KMS-11 (cell line): Measurements from ENCODE around the gene AKIRIN1.

Experiments used
- H2AFZ ChIP-seq: fragments of 200-600 bp; sonication (generic); 2 replicates; pipeline ENCODE4 v1.6.1; 2016; ENCODE audit warnings: antibody characterized with exemption, mixed run types, low read depth
- H3K27ac ChIP-seq: fragments of 200-600 bp; sonication (generic); 2 replicates; pipeline ENCODE4 v1.6.1; 2016; ENCODE audit warnings: mild to moderate bottlenecking, mixed run types
- H3K27me3 ChIP-seq: fragments of 200-600 bp; sonication (generic); 2 replicates; pipeline ENCODE4 v1.6.1; 2017; ENCODE audit warnings: mild to moderate bottlenecking, low read depth, mixed run types, moderate library complexity; ENCODE audit not compliant: insufficient read depth
- H3K36me3 ChIP-seq: fragments of 200-600 bp; sonication (generic); 2 replicates; pipeline ENCODE4 v1.6.1; 2017; ENCODE audit warnings: mild to moderate bottlenecking, mixed run types; ENCODE audit not compliant: insufficient read depth
- H3K4me1 ChIP-seq: fragments of 200-600 bp; sonication (generic); 2 replicates; pipeline ENCODE4 v1.6.1; 2016; ENCODE audit warnings: mild to moderate bottlenecking, low read depth, mixed run types; ENCODE audit not compliant: poor library complexity, severe bottlenecking
- H3K4me2 ChIP-seq: fragments of 200-600 bp; sonication (generic); 2 replicates; pipeline ENCODE4 v1.7.0; 2016; ENCODE audit warnings: mild to moderate bottlenecking, mixed run types
- H3K4me3 ChIP-seq: fragments of 200-600 bp; sonication (generic); IDR thresholded peaks from 2 replicates; pipeline ENCODE4 v1.6.1; 2017; ENCODE audit warnings: low read depth, low read length, mixed read lengths; ENCODE audit not compliant: insufficient read depth
- H3K79me2 ChIP-seq: fragments of 200-600 bp; sonication (generic); 2 replicates; pipeline ENCODE4 v1.6.1; 2016; ENCODE audit warnings: low read depth, mixed run types; ENCODE audit not compliant: insufficient read depth
- H3K9ac ChIP-seq: fragments of 200-600 bp; sonication (generic); 2 replicates; pipeline ENCODE4 v1.6.1; 2016; ENCODE audit warnings: mild to moderate bottlenecking, mixed run types
- H4K20me1 ChIP-seq: fragments of 200-600 bp; sonication (generic); 2 replicates; pipeline ENCODE4 v1.6.1; 2016; ENCODE audit warnings: mild to moderate bottlenecking, mixed run types; ENCODE audit not compliant: insufficient read depth
- TF ChIP-seq, protein P1 (sequence below): fragments of 200-600 bp; sonication (generic); conservative IDR thresholded peaks from 2 replicates; pipeline ENCODE4 v1.6.1; 2017; ENCODE audit warnings: low read depth, mild to moderate bottlenecking, antibody characterized with exemption, low read length, moderate library complexity, mixed read lengths

AKIRIN1 gene

DNA sequence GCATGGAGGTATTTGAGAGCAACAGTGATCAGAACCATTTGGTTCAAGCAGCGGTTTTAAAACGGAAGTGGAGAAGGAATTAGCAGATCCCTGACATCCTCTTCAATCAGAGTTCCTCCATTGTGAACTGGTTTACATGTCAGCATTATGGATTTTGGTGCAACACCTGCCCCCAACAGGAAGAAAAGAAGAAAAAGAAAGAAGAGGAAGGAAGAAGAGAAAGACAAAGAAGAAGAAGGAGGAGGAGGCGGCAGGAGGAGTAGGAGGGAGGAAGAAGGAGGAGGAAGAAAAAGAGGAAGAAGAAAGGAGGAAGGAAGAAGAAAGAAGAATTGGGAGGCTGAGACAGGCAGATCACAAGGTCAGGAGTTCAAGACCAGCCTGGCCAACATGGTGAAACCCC lies 52.4 kb downstream of the AKIRIN1 start:
- Histone ChIP-seq H2AFZ (no peak overlapping the region), H3K9ac (no peak overlapping the region), H3K27ac (no peak overlapping the region), H3K79me2 (no peaks in the 10 kb centered on the region), H4K20me1 (no peaks in the 10 kb centered on the region), H3K4me3 (no peak overlapping the region), H3K4me1 (peaks cover 2% of the 10 kb centered on the region), H3K27me3 (no peaks in the 10 kb centered on the region), H3K36me3 (no peaks in the 10 kb centered on the region), H3K4me2 (no peak overlapping the region)
- TF ChIP-seq, protein P1, sequence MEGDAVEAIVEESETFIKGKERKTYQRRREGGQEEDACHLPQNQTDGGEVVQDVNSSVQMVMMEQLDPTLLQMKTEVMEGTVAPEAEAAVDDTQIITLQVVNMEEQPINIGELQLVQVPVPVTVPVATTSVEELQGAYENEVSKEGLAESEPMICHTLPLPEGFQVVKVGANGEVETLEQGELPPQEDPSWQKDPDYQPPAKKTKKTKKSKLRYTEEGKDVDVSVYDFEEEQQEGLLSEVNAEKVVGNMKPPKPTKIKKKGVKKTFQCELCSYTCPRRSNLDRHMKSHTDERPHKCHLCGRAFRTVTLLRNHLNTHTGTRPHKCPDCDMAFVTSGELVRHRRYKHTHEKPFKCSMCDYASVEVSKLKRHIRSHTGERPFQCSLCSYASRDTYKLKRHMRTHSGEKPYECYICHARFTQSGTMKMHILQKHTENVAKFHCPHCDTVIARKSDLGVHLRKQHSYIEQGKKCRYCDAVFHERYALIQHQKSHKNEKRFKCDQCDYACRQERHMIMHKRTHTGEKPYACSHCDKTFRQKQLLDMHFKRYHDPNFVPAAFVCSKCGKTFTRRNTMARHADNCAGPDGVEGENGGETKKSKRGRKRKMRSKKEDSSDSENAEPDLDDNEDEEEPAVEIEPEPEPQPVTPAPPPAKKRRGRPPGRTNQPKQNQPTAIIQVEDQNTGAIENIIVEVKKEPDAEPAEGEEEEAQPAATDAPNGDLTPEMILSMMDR, result no peak

DNA sequence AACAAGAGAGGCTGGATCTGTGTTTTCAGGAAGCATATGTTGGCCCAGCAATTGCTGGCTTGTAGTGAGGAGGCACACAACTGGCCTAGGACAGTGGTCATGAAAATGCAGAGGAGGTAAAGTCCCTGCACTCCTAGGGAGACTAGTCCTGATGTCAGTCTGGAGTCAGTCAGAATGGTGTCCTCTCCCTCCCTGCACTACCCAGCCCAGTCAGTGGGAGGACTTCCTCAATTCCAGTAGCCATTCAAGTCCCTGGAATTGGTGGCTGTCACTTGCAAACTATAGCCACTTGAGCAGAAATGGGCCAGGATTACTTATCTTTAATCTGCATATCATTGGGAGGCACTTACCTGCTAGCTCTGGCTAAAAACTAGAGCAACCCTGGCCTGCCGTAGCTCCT lies 53.7 kb downstream of the AKIRIN1 start:
- TF ChIP-seq, protein P1, result no peak
- H3K79me2 ChIP-seq, result no peaks in the 10 kb centered on the region
- H3K27me3 ChIP-seq, result no peaks in the 10 kb centered on the region
- H3K4me1 ChIP-seq, result no peaks in the 10 kb centered on the region
- no peak overlapping the region for H3K27ac ChIP-seq
- no peak overlapping the region for H3K4me2 ChIP-seq
- H3K4me3 ChIP-seq, result no peak overlapping the region
- no peak overlapping the region for H2AFZ ChIP-seq
- H3K9ac ChIP-seq, result no peak overlapping the region
- no peaks in the 10 kb centered on the region for H4K20me1 ChIP-seq
- no peaks in the 10 kb centered on the region for H3K36me3 ChIP-seq

DNA sequence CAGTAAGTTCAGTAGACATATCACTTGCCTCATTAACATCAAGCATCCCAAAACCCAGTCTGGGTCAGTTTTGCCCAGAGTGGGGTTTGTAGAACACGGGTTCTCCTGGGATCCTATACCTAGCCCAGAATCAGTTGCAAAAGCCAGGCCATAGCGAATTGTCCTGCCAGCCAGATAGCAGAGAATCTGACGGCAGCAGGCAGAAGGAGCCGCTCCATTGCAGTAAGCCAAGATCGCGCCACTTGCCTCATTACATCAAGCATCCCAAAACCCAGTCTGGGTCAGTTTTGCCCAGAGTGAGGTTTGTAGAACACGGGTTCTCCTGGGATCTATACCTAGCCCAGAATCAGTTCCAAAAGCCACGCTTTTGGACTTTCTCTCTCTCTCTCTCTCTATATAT lies 54.2 kb downstream of the AKIRIN1 start:
- Histone ChIP-seq H3K4me1 (no peaks in the 10 kb centered on the region), H3K79me2 (no peaks in the 10 kb centered on the region), H3K4me2 (no peak overlapping the region), H3K9ac (no peak overlapping the region), H4K20me1 (no peaks in the 10 kb centered on the region), H3K4me3 (no peak overlapping the region), H3K27ac (no peak overlapping the region), H3K27me3 (no peaks in the 10 kb centered on the region), H2AFZ (no peak overlapping the region), H3K36me3 (no peaks in the 10 kb centered on the region)
- TF ChIP-seq, protein P1, result no peak

DNA sequence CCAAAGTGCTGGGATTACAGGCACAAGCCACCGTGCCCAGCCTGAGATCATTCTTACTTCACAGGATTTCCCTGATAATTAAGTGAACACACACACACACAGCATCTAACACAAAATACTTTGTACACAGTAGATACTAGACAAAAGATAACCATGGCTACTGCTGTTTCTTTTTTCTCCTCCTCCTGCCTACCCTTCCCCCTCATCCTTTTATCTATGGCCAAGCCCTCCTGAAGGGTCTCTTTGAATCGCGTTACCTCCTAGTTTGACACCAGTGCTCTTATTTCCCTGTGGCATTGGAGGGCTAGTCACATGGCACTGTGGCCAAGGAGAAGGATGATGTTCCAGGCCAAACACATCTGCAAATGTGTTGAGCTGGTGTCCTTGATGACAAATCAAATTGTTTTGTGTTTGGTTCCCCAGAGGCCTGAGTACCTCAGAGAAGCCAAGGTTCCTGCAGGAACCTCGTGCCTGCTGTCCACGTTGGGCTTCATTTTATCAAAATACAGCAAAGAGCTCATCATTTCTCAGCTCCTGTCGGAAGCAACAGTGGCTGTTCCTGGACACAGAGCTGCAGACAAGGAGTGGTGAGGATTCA lies 55.6 kb downstream of the AKIRIN1 start:
- H3K27me3 ChIP-seq, result no peaks in the 10 kb centered on the region
- no peak overlapping the region for H2AFZ ChIP-seq
- TF ChIP-seq, protein P1, result no peak
- H3K36me3 ChIP-seq, result no peaks in the 10 kb centered on the region
- H3K9ac ChIP-seq, result no peak overlapping the region
- no peak overlapping the region for H3K4me2 ChIP-seq
- H4K20me1 ChIP-seq, result no peaks in the 10 kb centered on the region
- H3K4me1 ChIP-seq, result no peaks in the 10 kb centered on the region
- no peak overlapping the region for H3K27ac ChIP-seq
- H3K4me3 ChIP-seq, result no peak overlapping the region
- H3K79me2 ChIP-seq, result no peaks in the 10 kb centered on the region
